MM.1S (cell line): Measurements from ENCODE around the gene PRKAR1B.

Source experiments
- DNase-seq: peaks from one replicate; pipeline ENCODE4 v3.0.0-alpha.2; 2015
- H2AFZ ChIP-seq: fragments of 300-600 bp; sonication (generic); 2 replicates; pipeline ENCODE4 v1.6.0; 2016; ENCODE audit warnings: antibody characterized with exemption, low read length
- H3F3A ChIP-seq: fragments of 300-600 bp; sonication (generic); 2 replicates; pipeline ENCODE4 v1.6.1; 2016; ENCODE audit warnings: mild to moderate bottlenecking, antibody characterized with exemption, low read length, moderate library complexity, mixed read lengths; ENCODE audit not compliant: insufficient read depth
- H3K27ac ChIP-seq: fragments of 300-600 bp; sonication (generic); 2 replicates; pipeline ENCODE4 v1.5.1; 2016; ENCODE audit warnings: mild to moderate bottlenecking, low read length
- H3K27me3 ChIP-seq: fragments of 300-600 bp; sonication (generic); replicated peaks from 2 replicates; pipeline ENCODE4 v1.6.0; 2016; ENCODE audit warnings: low read length; ENCODE audit not compliant: insufficient read depth
- H3K36me3 ChIP-seq: fragments of 300-600 bp; sonication (generic); replicated peaks from 2 replicates; pipeline ENCODE4 v1.6.1; 2016; ENCODE audit warnings: mild to moderate bottlenecking, low read length, mixed read lengths; ENCODE audit not compliant: insufficient read depth
- H3K4me1 ChIP-seq: fragments of 300-600 bp; sonication (generic); 2 replicates; pipeline ENCODE4 v1.6.1; 2016; ENCODE audit warnings: low read length, mixed read lengths
- H3K4me2 ChIP-seq: fragments of 300-600 bp; sonication (generic); 2 replicates; pipeline ENCODE4 v1.6.0; 2016; ENCODE audit warnings: low read depth, low read length
- H3K4me3 ChIP-seq: fragments of 300-600 bp; sonication (generic); 2 replicates; pipeline ENCODE4 v1.5.1; 2016; ENCODE audit warnings: low read length, mixed read lengths
- H3K79me2 ChIP-seq: fragments of 300-600 bp; sonication (generic); 2 replicates; pipeline ENCODE4 v1.6.1; 2016; ENCODE audit warnings: mixed run types, low read length, mixed read lengths
- H3K9ac ChIP-seq: fragments of 300-600 bp; sonication (generic); 2 replicates; pipeline ENCODE4 v1.6.1; 2016; ENCODE audit warnings: low read length, mixed read lengths
- H3K9me2 ChIP-seq: fragments of 300-600 bp; sonication (generic); replicated peaks from 2 replicates; pipeline ENCODE4 v1.6.1; 2016; ENCODE audit warnings: mild to moderate bottlenecking, low read length, mixed read lengths; ENCODE audit not compliant: insufficient read depth
- H3K9me3 ChIP-seq: fragments of 300-600 bp; sonication (generic); replicated peaks from 2 replicates; pipeline ENCODE4 v1.6.1; 2016; ENCODE audit warnings: mild to moderate bottlenecking, low read length, mixed read lengths; ENCODE audit not compliant: insufficient read depth
- H4K20me1 ChIP-seq: fragments of 300-600 bp; sonication (generic); 2 replicates; pipeline ENCODE4 v1.6.1; 2016; ENCODE audit warnings: mild to moderate bottlenecking, low read length, moderate library complexity, mixed read lengths; ENCODE audit not compliant: insufficient read depth
- CTCF ChIP-seq: fragments of 300-600 bp; sonication (generic); IDR thresholded peaks from 2 replicates; pipeline ENCODE4 v1.5.1; 2016; ENCODE audit warnings: antibody characterized with exemption, low read length, mixed read lengths
- EZH2 ChIP-seq: fragments of 300-600 bp; sonication (generic); optimal IDR thresholded peaks from 2 replicates; pipeline ENCODE3; 2017; ENCODE audit warnings: low read depth, mild to moderate bottlenecking, antibody characterized with exemption, low read length, mixed read lengths
- EZH2phosphoT487 ChIP-seq: fragments of 300-600 bp; sonication (generic); IDR thresholded peaks from 2 replicates; pipeline ENCODE4 v1.6.1; 2018; ENCODE audit warnings: antibody characterized with exemption, low read length

PRKAR1B gene

GRCh38 chr7:711922-712380 lies 15.1 kb downstream of the PRKAR1B start:
- H4K20me1 ChIP-seq: no peaks in the 10 kb centered on the region
- H3K79me2 ChIP-seq: no peaks in the 10 kb centered on the region
- H3F3A ChIP-seq: no peaks in the 10 kb centered on the region
- H3K36me3 ChIP-seq: no peaks in the 10 kb centered on the region
- H3K27ac ChIP-seq: no peak overlapping the region
- H3K9me3 ChIP-seq: no peaks in the 10 kb centered on the region
- no peak for DNase-seq
- H3K9ac ChIP-seq: no peak overlapping the region
- H3K4me3 ChIP-seq: no peak overlapping the region
- no peaks in the 10 kb centered on the region for H3K27me3 ChIP-seq
- no peaks in the 10 kb centered on the region for H3K9me2 ChIP-seq
- no peaks in the 10 kb centered on the region for H3K4me1 ChIP-seq
- no peak for TF ChIP-seq EZH2phosphoT487
- TF ChIP-seq CTCF: no peak
- no peak for TF ChIP-seq EZH2
- no peak overlapping the region for H2AFZ ChIP-seq
- H3K4me2 ChIP-seq: no peak overlapping the region

GRCh38 chr7:711093-711921 lies 15.8 kb downstream of the PRKAR1B start:
- no peaks in the 10 kb centered on the region for H3K9me2 ChIP-seq
- H2AFZ ChIP-seq: no peak overlapping the region
- no peaks in the 10 kb centered on the region for H3K36me3 ChIP-seq
- no peak overlapping the region for H3K4me3 ChIP-seq
- H3K79me2 ChIP-seq: no peaks in the 10 kb centered on the region
- no peak overlapping the region for H3K4me2 ChIP-seq
- H4K20me1 ChIP-seq: no peaks in the 10 kb centered on the region
- H3K9me3 ChIP-seq: no peaks in the 10 kb centered on the region
- no peak for DNase-seq
- H3K9ac ChIP-seq: no peak overlapping the region
- H3K4me1 ChIP-seq: no peaks in the 10 kb centered on the region
- TF ChIP-seq CTCF (no peak), EZH2phosphoT487 (no peak), EZH2 (no peak)
- H3K27me3 ChIP-seq: no peaks in the 10 kb centered on the region
- H3F3A ChIP-seq: no peaks in the 10 kb centered on the region
- no peak overlapping the region for H3K27ac ChIP-seq

GRCh38 chr7:710161-710560 lies 16.9 kb downstream of the PRKAR1B start:
- Histone ChIP-seq H3F3A (no peaks in the 10 kb centered on the region), H3K27me3 (no peaks in the 10 kb centered on the region), H3K9me3 (no peaks in the 10 kb centered on the region), H3K9me2 (no peaks in the 10 kb centered on the region), H3K4me3 (no peak overlapping the region), H3K9ac (no peak overlapping the region), H3K27ac (no peak overlapping the region), H3K79me2 (no peaks in the 10 kb centered on the region), H3K4me1 (no peaks in the 10 kb centered on the region), H2AFZ (no peak overlapping the region), H4K20me1 (no peaks in the 10 kb centered on the region), H3K4me2 (no peak overlapping the region), H3K36me3 (no peaks in the 10 kb centered on the region)
- no peak for DNase-seq
- TF ChIP-seq EZH2phosphoT487: no peak
- TF ChIP-seq EZH2: no peak
- TF ChIP-seq CTCF: no peak
